Measurements from ENCODE around the gene CISH. TPM values are rescaled to one million over a fixed set of nuclear protein-coding genes. Genes with fewer than 3 reads are reported as not detected.

CISH gene, protein sequence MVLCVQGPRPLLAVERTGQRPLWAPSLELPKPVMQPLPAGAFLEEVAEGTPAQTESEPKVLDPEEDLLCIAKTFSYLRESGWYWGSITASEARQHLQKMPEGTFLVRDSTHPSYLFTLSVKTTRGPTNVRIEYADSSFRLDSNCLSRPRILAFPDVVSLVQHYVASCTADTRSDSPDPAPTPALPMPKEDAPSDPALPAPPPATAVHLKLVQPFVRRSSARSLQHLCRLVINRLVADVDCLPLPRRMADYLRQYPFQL
- total RNA-seq (1 to 10 TPM; 1.3 to 3.7 TPM), polyA plus RNA-seq (ENCODE audit: insufficient read depth, low read depth, low replicate concordance) (5.8 TPM)
- long read RNA-seq, donor 1, full-length matches to known transcripts, result 10 of 10 reads
- long read RNA-seq, donor 1, partial matches to known transcripts, result 0 of 10 reads
- long read RNA-seq, donor 1, other reads (novel, unspliced or antisense), result 0 of 10 reads
- long read RNA-seq, donor 2, full-length matches to known transcripts, result 12 of 12 reads
- long read RNA-seq, donor 2, partial matches to known transcripts, result 0 of 12 reads
- long read RNA-seq, donor 2, other reads (novel, unspliced or antisense), result 0 of 12 reads

DNA sequence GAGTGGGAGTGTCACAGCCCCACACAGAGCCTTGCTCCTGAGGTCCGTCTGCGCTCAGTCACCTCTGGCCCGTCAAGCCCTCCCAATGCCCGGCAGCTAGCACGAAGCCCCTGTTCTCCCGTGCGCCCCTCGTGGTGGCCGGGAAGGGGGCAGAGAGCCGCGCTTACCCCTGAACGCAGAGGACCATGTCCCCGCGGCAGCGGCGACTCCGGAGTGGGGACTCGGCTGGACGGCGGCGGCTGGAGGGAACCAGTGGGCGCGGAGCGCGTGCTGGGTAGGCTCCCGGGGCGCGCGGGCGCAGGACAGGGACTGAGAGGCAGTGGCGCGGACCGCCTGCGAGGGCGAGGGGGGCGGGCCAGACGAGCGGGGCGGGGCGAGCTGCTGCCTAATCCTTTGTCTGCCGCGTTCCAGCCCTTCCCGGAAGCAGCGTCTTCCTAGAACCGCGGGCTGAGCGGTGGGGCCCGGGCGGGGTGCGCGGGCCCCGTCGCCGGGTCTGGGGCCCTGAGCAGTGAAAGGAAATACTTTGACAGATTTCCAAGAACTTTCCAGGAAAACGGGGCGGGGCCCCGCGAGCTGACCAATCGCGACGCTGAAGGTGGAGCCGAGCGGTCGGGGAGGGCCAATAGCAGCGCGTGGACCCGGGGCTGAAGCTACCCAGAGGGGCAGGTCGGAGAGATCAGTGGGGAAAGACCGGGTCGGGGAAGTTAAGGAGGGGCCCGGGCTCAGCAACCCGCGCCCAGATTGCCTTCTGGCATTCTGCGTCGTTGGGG, at the start of gene CISH:
Gene CISH (minus strand): TSS at position 311 of the 770 bp plus-strand sequence. CDS start 124 bp downstream, at position 187.
- H3K27ac ChIP-seq, result peak within 1 kb of the TSS; percentile 76 to 84
- peak; percentile 95 for DNase-seq
- no peaks in the 10 kb centered on the region for H3K36me3 ChIP-seq (ENCODE audit: low read depth, missing control alignments)
- WGBS, 2 donors, result 0 to 2% methylated on average over 21 to 71 of the region's 75 CpGs
- intact Hi-C loops (cut with DNase I; ENCODE audit: low total_unique reads), result loop anchor here (5.0 kb wide), 1 partner anchor 39 kb away; no protein-coding TSS in a partner anchor
- no peaks in the 10 kb centered on the region for H3K9me3 ChIP-seq
- peaks cover 33% of the 10 kb centered on the region for H3K4me1 ChIP-seq
- TF ChIP-seq POLR2A (IDR thresholded peaks at IDR 0.05), result no peak
- TF ChIP-seq, protein P1, sequence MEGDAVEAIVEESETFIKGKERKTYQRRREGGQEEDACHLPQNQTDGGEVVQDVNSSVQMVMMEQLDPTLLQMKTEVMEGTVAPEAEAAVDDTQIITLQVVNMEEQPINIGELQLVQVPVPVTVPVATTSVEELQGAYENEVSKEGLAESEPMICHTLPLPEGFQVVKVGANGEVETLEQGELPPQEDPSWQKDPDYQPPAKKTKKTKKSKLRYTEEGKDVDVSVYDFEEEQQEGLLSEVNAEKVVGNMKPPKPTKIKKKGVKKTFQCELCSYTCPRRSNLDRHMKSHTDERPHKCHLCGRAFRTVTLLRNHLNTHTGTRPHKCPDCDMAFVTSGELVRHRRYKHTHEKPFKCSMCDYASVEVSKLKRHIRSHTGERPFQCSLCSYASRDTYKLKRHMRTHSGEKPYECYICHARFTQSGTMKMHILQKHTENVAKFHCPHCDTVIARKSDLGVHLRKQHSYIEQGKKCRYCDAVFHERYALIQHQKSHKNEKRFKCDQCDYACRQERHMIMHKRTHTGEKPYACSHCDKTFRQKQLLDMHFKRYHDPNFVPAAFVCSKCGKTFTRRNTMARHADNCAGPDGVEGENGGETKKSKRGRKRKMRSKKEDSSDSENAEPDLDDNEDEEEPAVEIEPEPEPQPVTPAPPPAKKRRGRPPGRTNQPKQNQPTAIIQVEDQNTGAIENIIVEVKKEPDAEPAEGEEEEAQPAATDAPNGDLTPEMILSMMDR (IDR thresholded peaks at IDR 0.05), result peak in 2 of 3 experiments; percentile 3 to 38
- H3K27me3 ChIP-seq, result no peaks in the 10 kb centered on the region
- peak within 1 kb of the TSS; percentile 61 to 76 for H3K4me3 ChIP-seq

DNA sequence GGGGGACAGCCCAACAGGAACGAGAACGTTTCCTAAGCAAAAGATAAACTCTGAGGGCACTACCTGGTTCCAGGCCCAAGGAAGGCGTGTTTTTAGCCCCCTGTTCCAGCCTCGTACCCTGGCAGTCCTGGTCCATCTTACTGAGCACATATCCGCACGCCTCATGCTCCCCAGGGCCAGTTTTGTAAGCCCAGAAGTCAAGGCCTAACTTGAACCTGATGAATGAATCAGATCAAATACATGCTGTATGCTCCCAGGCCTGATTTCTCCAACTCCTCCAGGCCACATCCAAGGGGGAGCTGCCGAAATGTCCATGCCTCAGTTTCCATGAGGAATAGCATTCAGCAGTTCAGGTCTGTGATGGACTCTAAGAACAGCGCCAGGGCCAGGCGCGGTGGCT, 48.8 kb upstream of the CISH start:
- no peak for TF ChIP-seq POLR2A (IDR thresholded peaks at IDR 0.05)
- TF ChIP-seq, protein P1 (IDR thresholded peaks at IDR 0.05), result no peak
- 85 to 95% methylated on average over 7 to 10 of the region's 10 CpGs for WGBS, 2 donors
- no peaks in the 10 kb centered on the region for H3K36me3 ChIP-seq (ENCODE audit: low read depth, missing control alignments)
- H3K4me1 ChIP-seq, result no peaks in the 10 kb centered on the region
- H3K27me3 ChIP-seq, result no peaks in the 10 kb centered on the region
- no peak overlapping the region for H3K27ac ChIP-seq
- DNase-seq, result peak; percentile 8
- no peak overlapping the region for H3K4me3 ChIP-seq
- H3K9me3 ChIP-seq, result no peaks in the 10 kb centered on the region
- intact Hi-C loops (cut with DNase I; ENCODE audit: low total_unique reads), result no loop called here

DNA sequence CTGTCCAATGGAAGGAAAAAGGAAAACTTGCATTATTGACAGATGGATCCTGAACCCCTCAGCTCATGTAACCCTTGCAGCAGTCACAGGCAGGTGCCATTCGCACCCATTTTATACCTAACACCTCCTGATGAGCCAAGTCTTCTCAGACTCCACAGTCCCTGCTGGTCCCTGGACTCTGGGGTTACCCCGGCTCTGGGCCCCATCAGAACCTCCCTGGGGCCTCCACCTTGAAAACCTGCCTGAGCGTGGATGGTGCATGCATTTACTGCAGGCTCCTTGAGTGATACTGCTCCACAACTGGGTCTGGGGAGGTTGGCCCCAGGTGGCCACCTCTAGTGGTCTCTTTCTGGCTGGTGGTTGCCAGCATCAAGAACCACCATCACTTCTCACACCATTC, 47.3 kb upstream of the CISH start:
- Histone ChIP-seq H3K4me1 (no peaks in the 10 kb centered on the region), H3K36me3 (ENCODE audit: low read depth, missing control alignments) (no peaks in the 10 kb centered on the region), H3K4me3 (no peak overlapping the region), H3K27ac (no peak overlapping the region), H3K27me3 (no peaks in the 10 kb centered on the region), H3K9me3 (no peaks in the 10 kb centered on the region)
- intact Hi-C loops (cut with DNase I; ENCODE audit: low total_unique reads), result no loop called here
- no peak for DNase-seq
- WGBS, 2 donors, result 87 to 96% methylated on average over 3 of the region's 3 CpGs
- no peak for TF ChIP-seq POLR2A (IDR thresholded peaks at IDR 0.05)
- TF ChIP-seq, protein P1 (IDR thresholded peaks at IDR 0.05), result no peak

DNA sequence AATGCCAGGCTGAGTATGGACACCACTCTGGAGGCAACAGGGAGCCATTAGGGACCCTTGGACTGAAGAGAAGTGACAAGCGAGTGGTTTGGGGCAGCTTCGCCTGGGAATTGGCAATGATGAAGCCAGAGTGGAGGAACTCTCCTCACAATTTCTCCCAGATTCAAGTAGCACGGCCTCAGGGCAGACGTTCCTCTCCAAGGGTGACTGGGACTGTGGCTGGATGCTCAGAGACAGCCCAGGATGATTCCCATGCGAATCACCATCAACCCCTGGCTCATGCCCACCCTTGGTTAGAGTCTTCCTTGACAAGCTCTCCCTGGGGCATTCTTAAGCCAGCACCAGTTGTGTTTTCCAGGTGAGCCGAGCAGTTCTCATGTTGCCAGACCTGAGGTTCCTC, 46.8 kb upstream of the CISH start:
- no peaks in the 10 kb centered on the region for H3K9me3 ChIP-seq
- no peaks in the 10 kb centered on the region for H3K4me1 ChIP-seq
- DNase-seq, result no peak
- no peaks in the 10 kb centered on the region for H3K27me3 ChIP-seq
- 93 to 94% methylated on average over 4 to 6 of the region's 6 CpGs for WGBS, 2 donors
- intact Hi-C loops (cut with DNase I; ENCODE audit: low total_unique reads), result no loop called here
- no peak overlapping the region for H3K4me3 ChIP-seq
- TF ChIP-seq, protein P1 (IDR thresholded peaks at IDR 0.05), result no peak
- no peak for TF ChIP-seq POLR2A (IDR thresholded peaks at IDR 0.05)
- H3K27ac ChIP-seq, result no peak overlapping the region
- no peaks in the 10 kb centered on the region for H3K36me3 ChIP-seq (ENCODE audit: low read depth, missing control alignments)

Data from testis (tissue), 5 donors.